Panc1 (cell line): Measurements from ENCODE around the gene RGCC. TPM values are rescaled to one million over a fixed set of nuclear protein-coding genes. Genes with fewer than 3 reads are reported as not detected.

ENCODE experiments used
- ATAC-seq: fragments of 200-7000 bp; cut with Tn5 transposase; 2 replicates; pipeline ENCODE4 v1.9.1; 2020; ENCODE audit warnings: mild to moderate bottlenecking, moderate library complexity
- BruUV-seq: library from RNA; stranded (reverse); fragments of 400-500 nt; replicated peaks from 2 replicates; lab custom pipeline; 2021; lab: Mats Ljungman, UMichigan
- CTCF ChIA-PET: fragments of 300-600 bp; sonication (Branson Sonifier 250); formaldehyde crosslinking; loops from one replicate; lab custom pipeline; 2022; ENCODE audit warnings: antibody characterized with exemption; lab: Charles Lee
- POLR2A ChIA-PET: fragments of 300-600 bp; sonication (Branson Sonifier 250); formaldehyde crosslinking; loops from one replicate; lab custom pipeline; 2022; ENCODE audit warnings: antibody characterized with exemption; lab: Charles Lee
- DNase-seq: peaks from one replicate; pipeline ENCODE4 v3.0.0-alpha.2; 2010; ENCODE audit warnings: low read depth, low spot score
- H3K27ac ChIP-seq: 2 replicates; pipeline ENCODE4 v1.5.1; 2011; ENCODE audit warnings: mild to moderate bottlenecking, low read length, inconsistent platforms
- H3K27me3 ChIP-seq: fragments of 200-500 bp; sonication (Bioruptor generic); 2 replicates; pipeline ENCODE4 v1.6.0; 2014; ENCODE audit warnings: low read length, inconsistent platforms; ENCODE audit not compliant: control insufficient read depth, insufficient read depth
- H3K36me3 ChIP-seq: fragments of 200-500 bp; sonication (Bioruptor generic); 2 replicates; pipeline ENCODE4 v1.5.1; 2014; ENCODE audit warnings: inconsistent platforms, mild to moderate bottlenecking, low read length, moderate library complexity; ENCODE audit not compliant: control insufficient read depth, insufficient read depth
- H3K4me1 ChIP-seq: 2 replicates; pipeline ENCODE4 v1.5.1; 2011; ENCODE audit warnings: inconsistent platforms, mild to moderate bottlenecking, low read length, moderate library complexity; ENCODE audit not compliant: control insufficient read depth, insufficient read depth
- H3K4me3 ChIP-seq, 2 experiments: 2 replicates each; pipeline ENCODE4 v1.5.1; 2011 to 2012; ENCODE audit warnings: low read depth in 2 of 2, low read length in 2 of 2, mild to moderate bottlenecking in 2 of 2, inconsistent platforms in 1 of 2, moderate library complexity in 1 of 2
- H3K9me3 ChIP-seq: fragments of 200-500 bp; sonication (Bioruptor generic); 2 replicates; pipeline ENCODE4 v1.5.1; 2014; ENCODE audit warnings: low read depth, mild to moderate bottlenecking, inconsistent platforms, low read length, moderate library complexity; ENCODE audit not compliant: control insufficient read depth, insufficient read depth
- POLR2AphosphoS5 ChIP-seq: IDR thresholded peaks from 2 replicates; pipeline ENCODE4 v1.6.1; 2012; ENCODE audit warnings: mild to moderate bottlenecking, low read depth, low read length, moderate library complexity
- SIN3A ChIP-seq: IDR thresholded peaks from 2 replicates; pipeline ENCODE4 v1.6.1; 2012; ENCODE audit warnings: low read depth, mild to moderate bottlenecking, low read length, moderate library complexity, borderline replicate concordance; ENCODE audit not compliant: insufficient read depth
- TCF7L2 ChIP-seq: IDR thresholded peaks from 2 replicates; pipeline ENCODE4 v1.6.1; 2011; ENCODE audit warnings: mild to moderate bottlenecking, low read depth, low read length, inconsistent platforms
- in situ Hi-C: cut with HindIII; loops from 2 replicates; pipeline ENCODE4 v1.10.0; 2016; ENCODE audit warnings: low sequenced_read_pairs, low pct_unique_long_range_greater_than_20kb
- intact Hi-C: fragments of 100-400 bp; cut with micrococcal nuclease; formaldehyde crosslinking; loops from one replicate; pipeline ENCODE4 v1.10.0; 2022; ENCODE audit not compliant: unreplicated experiment
- total RNA-seq: library from RNA; stranded (reverse); gene quantifications from one replicate; pipeline ENCODE4 v1.2.1, GENCODE V29; 2021; ENCODE audit not compliant: unreplicated experiment
- TF ChIP-seq, protein P1 (sequence below): fragments of 450-650 bp; IDR thresholded peaks from 2 replicates; pipeline ENCODE4 v1.5.1; 2017; ENCODE audit warnings: mild to moderate bottlenecking
- TF ChIP-seq, protein P2 (sequence below), 2 experiments: IDR thresholded peaks; 2 replicates each; pipeline ENCODE4 v1.6.1; 2011 to 2012; ENCODE audit warnings: low read depth in 2 of 2, control low read depth in 1 of 2, low read length in 1 of 2, mild to moderate bottlenecking in 1 of 2, moderate library complexity in 1 of 2; ENCODE audit not compliant: insufficient read depth in 1 of 2

RGCC gene
- total RNA-seq, 1 experiment from 2014 or later: 6.7 TPM

DNA sequence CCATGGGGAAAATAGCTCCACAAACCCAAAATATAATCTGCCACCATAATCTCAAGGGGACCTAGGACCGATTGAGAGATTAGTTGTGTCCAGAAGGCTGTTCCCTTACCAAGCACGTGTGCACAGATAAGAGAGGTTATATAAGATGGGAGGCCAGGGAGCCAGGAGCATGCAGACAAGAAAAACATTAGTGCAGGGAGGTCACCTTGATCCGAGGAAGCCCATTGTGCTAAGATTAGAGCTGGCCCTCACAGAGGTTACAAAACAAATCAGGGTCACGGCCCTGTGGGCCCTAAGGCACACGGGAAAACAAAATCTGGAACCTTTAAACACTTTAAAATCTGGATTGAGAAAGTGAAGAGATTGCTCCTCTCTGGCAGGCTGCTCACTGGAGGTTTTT is 37.7 kb downstream of the RGCC start:
- CTCF ChIA-PET: no interaction called here
- POLR2A ChIA-PET: interaction anchor here (0.6 kb wide), 1 partner anchor 12 kb away, joined by 3 read pairs; no protein-coding TSS in a partner anchor
- no peaks in the 10 kb centered on the region for H3K9me3 ChIP-seq
- TF ChIP-seq SIN3A: no peak
- TF ChIP-seq, protein P1, sequence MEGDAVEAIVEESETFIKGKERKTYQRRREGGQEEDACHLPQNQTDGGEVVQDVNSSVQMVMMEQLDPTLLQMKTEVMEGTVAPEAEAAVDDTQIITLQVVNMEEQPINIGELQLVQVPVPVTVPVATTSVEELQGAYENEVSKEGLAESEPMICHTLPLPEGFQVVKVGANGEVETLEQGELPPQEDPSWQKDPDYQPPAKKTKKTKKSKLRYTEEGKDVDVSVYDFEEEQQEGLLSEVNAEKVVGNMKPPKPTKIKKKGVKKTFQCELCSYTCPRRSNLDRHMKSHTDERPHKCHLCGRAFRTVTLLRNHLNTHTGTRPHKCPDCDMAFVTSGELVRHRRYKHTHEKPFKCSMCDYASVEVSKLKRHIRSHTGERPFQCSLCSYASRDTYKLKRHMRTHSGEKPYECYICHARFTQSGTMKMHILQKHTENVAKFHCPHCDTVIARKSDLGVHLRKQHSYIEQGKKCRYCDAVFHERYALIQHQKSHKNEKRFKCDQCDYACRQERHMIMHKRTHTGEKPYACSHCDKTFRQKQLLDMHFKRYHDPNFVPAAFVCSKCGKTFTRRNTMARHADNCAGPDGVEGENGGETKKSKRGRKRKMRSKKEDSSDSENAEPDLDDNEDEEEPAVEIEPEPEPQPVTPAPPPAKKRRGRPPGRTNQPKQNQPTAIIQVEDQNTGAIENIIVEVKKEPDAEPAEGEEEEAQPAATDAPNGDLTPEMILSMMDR: no peak
- TF ChIP-seq, protein P2, sequence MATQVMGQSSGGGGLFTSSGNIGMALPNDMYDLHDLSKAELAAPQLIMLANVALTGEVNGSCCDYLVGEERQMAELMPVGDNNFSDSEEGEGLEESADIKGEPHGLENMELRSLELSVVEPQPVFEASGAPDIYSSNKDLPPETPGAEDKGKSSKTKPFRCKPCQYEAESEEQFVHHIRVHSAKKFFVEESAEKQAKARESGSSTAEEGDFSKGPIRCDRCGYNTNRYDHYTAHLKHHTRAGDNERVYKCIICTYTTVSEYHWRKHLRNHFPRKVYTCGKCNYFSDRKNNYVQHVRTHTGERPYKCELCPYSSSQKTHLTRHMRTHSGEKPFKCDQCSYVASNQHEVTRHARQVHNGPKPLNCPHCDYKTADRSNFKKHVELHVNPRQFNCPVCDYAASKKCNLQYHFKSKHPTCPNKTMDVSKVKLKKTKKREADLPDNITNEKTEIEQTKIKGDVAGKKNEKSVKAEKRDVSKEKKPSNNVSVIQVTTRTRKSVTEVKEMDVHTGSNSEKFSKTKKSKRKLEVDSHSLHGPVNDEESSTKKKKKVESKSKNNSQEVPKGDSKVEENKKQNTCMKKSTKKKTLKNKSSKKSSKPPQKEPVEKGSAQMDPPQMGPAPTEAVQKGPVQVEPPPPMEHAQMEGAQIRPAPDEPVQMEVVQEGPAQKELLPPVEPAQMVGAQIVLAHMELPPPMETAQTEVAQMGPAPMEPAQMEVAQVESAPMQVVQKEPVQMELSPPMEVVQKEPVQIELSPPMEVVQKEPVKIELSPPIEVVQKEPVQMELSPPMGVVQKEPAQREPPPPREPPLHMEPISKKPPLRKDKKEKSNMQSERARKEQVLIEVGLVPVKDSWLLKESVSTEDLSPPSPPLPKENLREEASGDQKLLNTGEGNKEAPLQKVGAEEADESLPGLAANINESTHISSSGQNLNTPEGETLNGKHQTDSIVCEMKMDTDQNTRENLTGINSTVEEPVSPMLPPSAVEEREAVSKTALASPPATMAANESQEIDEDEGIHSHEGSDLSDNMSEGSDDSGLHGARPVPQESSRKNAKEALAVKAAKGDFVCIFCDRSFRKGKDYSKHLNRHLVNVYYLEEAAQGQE (IDR thresholded peaks at IDR 0.05; ENCODE audit: insufficient read depth in 1 of 2, low read depth in 2 of 2, low read length in 1 of 2): no peak
- no peaks in the 10 kb centered on the region for H3K36me3 ChIP-seq
- no peaks in the 10 kb centered on the region for H3K27me3 ChIP-seq
- H3K4me3 ChIP-seq: no peak overlapping the region
- H3K4me1 ChIP-seq: no peaks in the 10 kb centered on the region
- in situ Hi-C loops (no loop called here), intact Hi-C loops (no loop called here)
- BruUV-seq: no TSS peak
- H3K27ac ChIP-seq: no peak overlapping the region
- DNase-seq (no peak), ATAC-seq (no peak)

GRCh38 chr13:41496420-41497234 is 39.3 kb downstream of the RGCC start:
- DNase-seq (no peak), ATAC-seq (no peak)
- intact Hi-C loops (no loop called here), in situ Hi-C loops (no loop called here)
- BruUV-seq: no TSS peak
- Histone ChIP-seq H3K9me3 (no peaks in the 10 kb centered on the region), H3K27ac (no peak overlapping the region), H3K4me1 (no peaks in the 10 kb centered on the region), H3K36me3 (no peaks in the 10 kb centered on the region), H3K4me3 (no peak overlapping the region), H3K27me3 (no peaks in the 10 kb centered on the region)
- ChIA-PET POLR2A (no interaction called here), CTCF (no interaction called here)
- TF ChIP-seq, protein P2 (IDR thresholded peaks at IDR 0.05; ENCODE audit: insufficient read depth in 1 of 2, low read depth in 2 of 2, low read length in 1 of 2): no peak
- TF ChIP-seq POLR2AphosphoS5 (no peak), TCF7L2 (no peak), SIN3A (no peak)
- TF ChIP-seq, protein P1: no peak
